Trophoblast cell (in vitro differentiated cells and primary cell): ENCODE results near the gene DPP8.

Experiments used
- DNase-seq, 2 donors: peaks; one replicate each; pipeline ENCODE4 v3.0.0-alpha.2; 2016
- H2AFZ ChIP-seq: 2 replicates; pipeline ENCODE4 v1.6.1; 2013; ENCODE audit warnings: low read length, moderate library complexity, mild to moderate bottlenecking; ENCODE audit not compliant: insufficient read depth, poor library complexity
- H2AK5ac ChIP-seq: 2 replicates; pipeline ENCODE4 v1.6.1; 2013; ENCODE audit warnings: mild to moderate bottlenecking, low read length
- H2BK120ac ChIP-seq: 2 replicates; pipeline ENCODE4 v1.6.1; 2013; ENCODE audit warnings: low read length, mild to moderate bottlenecking, moderate library complexity; ENCODE audit not compliant: insufficient read depth, poor library complexity
- H2BK12ac ChIP-seq: 2 replicates; pipeline ENCODE4 v1.6.1; 2013; ENCODE audit warnings: mild to moderate bottlenecking, low read length, moderate library complexity
- H2BK5ac ChIP-seq: 2 replicates; pipeline ENCODE4 v1.6.1; 2013; ENCODE audit warnings: low read length, low read depth, moderate library complexity, mild to moderate bottlenecking; ENCODE audit not compliant: poor library complexity
- H3K14ac ChIP-seq: 2 replicates; pipeline ENCODE4 v1.6.1; 2013; ENCODE audit warnings: mild to moderate bottlenecking, low read length
- H3K18ac ChIP-seq: 2 replicates; pipeline ENCODE4 v1.6.1; 2013; ENCODE audit warnings: mild to moderate bottlenecking, low read length
- H3K23ac ChIP-seq: 2 replicates; pipeline ENCODE4 v1.6.1; 2013; ENCODE audit warnings: low read length
- H3K27ac ChIP-seq: 2 replicates; pipeline ENCODE4 v1.5.1; 2013; ENCODE audit warnings: low read depth, mild to moderate bottlenecking, inconsistent platforms, low read length, moderate library complexity
- H3K27me3 ChIP-seq: 2 replicates; pipeline ENCODE4 v1.6.1; 2013; ENCODE audit warnings: inconsistent platforms, mild to moderate bottlenecking, low read length, moderate library complexity; ENCODE audit not compliant: insufficient read depth
- H3K36me3 ChIP-seq, 2 experiments: 1 replicate in 1 of 2; 2 replicates in 1 of 2; pipeline ENCODE4 v1.6.1; 2013; ENCODE audit warnings: low read length in 2 of 2, mild to moderate bottlenecking in 2 of 2, moderate library complexity in 1 of 2; ENCODE audit not compliant: insufficient read depth in 2 of 2, control insufficient read depth in 1 of 2
- H3K4ac ChIP-seq: 2 replicates; pipeline ENCODE4 v1.6.1; 2013; ENCODE audit warnings: low read depth, mild to moderate bottlenecking, low read length, moderate library complexity
- H3K4me1 ChIP-seq, 2 experiments: 1 replicate in 1 of 2; 2 replicates in 1 of 2; pipeline ENCODE4 v1.6.1; 2013; ENCODE audit warnings: low read length in 2 of 2, mild to moderate bottlenecking in 2 of 2, moderate library complexity in 1 of 2; ENCODE audit not compliant: insufficient read depth in 2 of 2, control insufficient read depth in 1 of 2
- H3K4me2 ChIP-seq: 2 replicates; pipeline ENCODE4 v1.6.1; 2013; ENCODE audit warnings: inconsistent platforms, mild to moderate bottlenecking, low read length, moderate library complexity
- H3K4me3 ChIP-seq: 2 replicates; pipeline ENCODE4 v1.5.1; 2013; ENCODE audit warnings: mild to moderate bottlenecking, low read depth, low read length, inconsistent platforms
- H3K79me1 ChIP-seq: one replicate; pipeline ENCODE4 v1.6.1; 2013; ENCODE audit warnings: low read length
- H3K79me2 ChIP-seq: 2 replicates; pipeline ENCODE4 v1.6.1; 2013; ENCODE audit warnings: low read length, mild to moderate bottlenecking; ENCODE audit not compliant: control insufficient read depth, insufficient read depth, poor library complexity
- H3K9ac ChIP-seq: 2 replicates; pipeline ENCODE4 v1.6.1; 2013; ENCODE audit warnings: mild to moderate bottlenecking, low read length
- H3K9me3 ChIP-seq: 2 replicates; pipeline ENCODE4 v1.6.1; 2013; ENCODE audit warnings: low read depth, mild to moderate bottlenecking, control low read depth, inconsistent platforms, low read length; ENCODE audit not compliant: insufficient read depth
- H4K12ac ChIP-seq: 2 replicates; pipeline ENCODE4 v1.6.1; 2013; ENCODE audit warnings: low read depth, mild to moderate bottlenecking, low read length, moderate library complexity
- H4K8ac ChIP-seq: 2 replicates; pipeline ENCODE4 v1.6.1; 2013; ENCODE audit warnings: low read depth, mild to moderate bottlenecking, low read length, moderate library complexity
- H4K91ac ChIP-seq: one replicate; pipeline ENCODE4 v1.6.1; 2013; ENCODE audit warnings: low read depth, mild to moderate bottlenecking, low read length, moderate library complexity
- WGBS: extraction: QIAGEN DNeasy Blood & Tissue Kit; methylation state at CpG from one replicate; pipeline ENCODE4 v1.1.7; 2013; ENCODE audit warnings: missing lambda C conversion rate; ENCODE audit not compliant: insufficient read length, insufficient coverage; ENCODE audit errors: extremely low coverage; 5-methylcytosine and 5-hydroxymethylcytosine counted together

The DPP8 gene

GRCh38 chr15:65434201-65434600, 83.3 kb downstream of the DPP8 start:
- Histone ChIP-seq H3K79me1 (no peaks in the 10 kb centered on the region), H3K23ac (no peak overlapping the region), H2BK5ac (no peak overlapping the region), H3K14ac (no peak overlapping the region), H3K4me3 (no peak overlapping the region), H4K91ac (no peak overlapping the region), H3K27ac (no peak overlapping the region), H2AFZ (no peak overlapping the region), H3K9me3 (peaks cover 1% of the 10 kb centered on the region), H3K79me2 (no peaks in the 10 kb centered on the region), H2BK12ac (no peak overlapping the region), H4K8ac (no peak overlapping the region), H3K36me3 (no peaks in the 10 kb centered on the region), H3K4me1 (no peaks in the 10 kb centered on the region), H2BK120ac (no peak overlapping the region), H3K4ac (no peak overlapping the region), H3K27me3 (no peaks in the 10 kb centered on the region), H2AK5ac (no peak overlapping the region), H3K4me2 (no peak overlapping the region), H4K12ac (no peak overlapping the region), H3K9ac (no peak overlapping the region), H3K18ac (no peak overlapping the region)
- no CpG with 5 or more reads among the region's 11 CpGs for WGBS
- DNase-seq: no peak

GRCh38 chr15:65431731-65432130, 85.8 kb downstream of the DPP8 start:
- no peak overlapping the region for H2BK5ac ChIP-seq
- H3K27me3 ChIP-seq: no peaks in the 10 kb centered on the region
- DNase-seq: no peak
- H4K8ac ChIP-seq: no peak overlapping the region
- H3K9me3 ChIP-seq: peaks cover 1% of the 10 kb centered on the region
- no peak overlapping the region for H4K12ac ChIP-seq
- H3K9ac ChIP-seq: no peak overlapping the region
- H3K4me3 ChIP-seq: no peak overlapping the region
- no peak overlapping the region for H3K4me2 ChIP-seq
- no peaks in the 10 kb centered on the region for H3K4me1 ChIP-seq
- no peaks in the 10 kb centered on the region for H3K79me2 ChIP-seq
- no peak overlapping the region for H4K91ac ChIP-seq
- H3K14ac ChIP-seq: no peak overlapping the region
- no peak overlapping the region for H2AFZ ChIP-seq
- H3K79me1 ChIP-seq: no peaks in the 10 kb centered on the region
- H3K4ac ChIP-seq: no peak overlapping the region
- H3K27ac ChIP-seq: no peak overlapping the region
- H2BK120ac ChIP-seq: no peak overlapping the region
- H3K36me3 ChIP-seq: no peaks in the 10 kb centered on the region
- no peak overlapping the region for H3K23ac ChIP-seq
- no peak overlapping the region for H2AK5ac ChIP-seq
- no peak overlapping the region for H2BK12ac ChIP-seq
- H3K18ac ChIP-seq: no peak overlapping the region

GRCh38 chr15:65426216-65426853, 91.2 kb downstream of the DPP8 start:
- Histone ChIP-seq H3K27me3 (peaks cover 14% of the 10 kb centered on the region), H3K4me1 (peaks cover 8 to 11% of the 10 kb centered on the region in 2 experiments), H2AK5ac (no peak overlapping the region), H3K36me3 (no peaks in the 10 kb centered on the region), H2AFZ (no peak overlapping the region), H3K9me3 (peaks cover 1% of the 10 kb centered on the region), H3K79me1 (peaks cover 3% of the 10 kb centered on the region), H3K79me2 (no peaks in the 10 kb centered on the region), H3K27ac (no peak overlapping the region), H3K9ac (no peak overlapping the region), H4K91ac (no peak overlapping the region), H4K12ac (no peak overlapping the region), H3K18ac (no peak overlapping the region), H2BK12ac (no peak overlapping the region), H3K4ac (no peak overlapping the region), H3K14ac (no peak overlapping the region), H2BK120ac (no peak overlapping the region), H3K4me2 (no peak overlapping the region), H2BK5ac (no peak overlapping the region), H3K23ac (no peak overlapping the region), H4K8ac (no peak overlapping the region), H3K4me3 (no peak overlapping the region)
- no CpG with 5 or more reads among the region's 2 CpGs for WGBS
- DNase-seq: no peak

GRCh38 chr15:65424683-65425082, 92.8 kb downstream of the DPP8 start:
- Histone ChIP-seq H3K79me1 (peaks cover 4% of the 10 kb centered on the region), H3K27ac (no peak overlapping the region), H3K36me3 (no peaks in the 10 kb centered on the region), H3K18ac (no peak overlapping the region), H4K8ac (no peak overlapping the region), H2BK120ac (no peak overlapping the region), H3K79me2 (no peaks in the 10 kb centered on the region), H3K27me3 (peaks cover 14% of the 10 kb centered on the region), H4K91ac (no peak overlapping the region), H2AK5ac (no peak overlapping the region), H3K9ac (no peak overlapping the region), H3K14ac (no peak overlapping the region), H3K4me1 (peaks cover 16 to 20% of the 10 kb centered on the region in 2 experiments), H2AFZ (no peak overlapping the region), H3K23ac (no peak overlapping the region), H3K9me3 (no peaks in the 10 kb centered on the region), H2BK12ac (no peak overlapping the region), H3K4ac (no peak overlapping the region), H2BK5ac (no peak overlapping the region), H4K12ac (no peak overlapping the region), H3K4me3 (no peak overlapping the region), H3K4me2 (no peak overlapping the region)
- no CpG with 5 or more reads among the region's 5 CpGs for WGBS
- DNase-seq: no peak
